GM20431 (cell line): Measurements from ENCODE around the gene MCM5.
"Not testable (repeated sequence)": the region's sequence is repeated elsewhere in the genome, so short reads cannot be mapped to it uniquely, and the experiment has no call there.

Experiments
- in situ Hi-C: fragments of 300-500 bp; cut with MseI, MboI; formaldehyde crosslinking; loops from one replicate; pipeline ENCODE4 v1.15.0; 2020; ENCODE audit warnings: low sequenced_read_pairs; ENCODE audit not compliant: unreplicated experiment

Gene MCM5

GRCh38 chr22:35464399-35464798 is 64.5 kb downstream of the MCM5 start:
- in situ Hi-C loops: no loop called here

- in situ Hi-C loops: no loop called here
Measured at GRCh38 chr22:35465109-35465701, 65.3 kb downstream of the MCM5 start.

- in situ Hi-C loops: no loop called here
Measured at GRCh38 chr22:35467681-35468434, 67.9 kb downstream of the MCM5 start.

- in situ Hi-C loops: no loop called here
Measured at GRCh38 chr22:35470903-35471321, 71.0 kb downstream of the MCM5 start.

GRCh38 chr22:35471566-35471965 is 71.6 kb downstream of the MCM5 start:
- in situ Hi-C loops: not testable (repeated sequence)

- in situ Hi-C loops: no loop called here
Measured at GRCh38 chr22:35472488-35472887, 72.5 kb downstream of the MCM5 start.

GRCh38 chr22:35473971-35474370 is 74.0 kb downstream of the MCM5 start:
- in situ Hi-C loops: no loop called here
